ENCODE measurements around the gene SPDEF.

DNA sequence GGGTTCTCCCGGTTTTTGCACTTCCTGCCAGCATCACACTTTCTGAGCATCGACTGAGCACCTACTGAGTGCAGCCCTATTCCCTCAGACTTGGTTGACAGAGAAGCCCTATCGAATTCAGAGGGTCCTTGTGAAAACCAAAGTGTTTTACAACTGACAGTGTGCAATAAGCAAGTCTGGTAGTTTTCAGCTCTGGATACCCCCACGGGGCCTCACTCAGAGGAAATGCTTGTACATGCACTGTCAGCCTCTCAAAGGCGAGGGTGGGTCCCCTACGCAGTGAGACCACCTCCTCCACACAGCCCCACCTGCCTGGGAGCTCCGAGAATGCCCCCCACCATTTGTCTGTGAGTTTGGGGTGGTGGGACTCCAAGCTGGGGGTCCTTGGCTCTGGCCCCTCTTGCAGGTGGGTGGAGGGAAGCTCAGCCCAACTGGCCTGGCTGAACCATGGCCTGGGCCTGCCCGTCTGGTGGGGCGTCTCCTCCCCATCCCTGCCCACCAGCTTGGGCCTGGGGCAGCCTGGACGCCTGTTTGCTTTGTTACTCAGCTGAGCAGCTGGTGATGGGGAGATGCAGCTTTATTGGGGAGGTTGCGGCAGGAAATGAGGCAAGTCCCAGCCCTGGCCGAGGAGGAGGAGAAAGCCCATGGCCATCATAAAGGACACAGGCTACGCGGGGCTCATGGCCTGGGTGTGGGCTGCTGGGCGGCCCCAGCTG, 1.7 kb downstream of the SPDEF start:
- TF ChIP-seq ZNF224 (CRISPR knock-in tag; IDR thresholded peaks at IDR 0.05) (no peak), ZNF282 (IDR thresholded peaks at IDR 0.05; ENCODE audit: partially characterized antibody) (no peak), ZNF720 (CRISPR knock-in tag; IDR thresholded peaks at IDR 0.05) (no peak), CBFB (CRISPR knock-in tag; IDR thresholded peaks at IDR 0.05) (no peak), POLR2AphosphoS2 (IDR thresholded peaks at IDR 0.05; ENCODE audit: low read depth, low read length) (no peak), MAFF (IDR thresholded peaks at IDR 0.05; ENCODE audit: low read depth, low read length) (no peak), CREM (IDR thresholded peaks at IDR 0.05) (no peak), CREM (CRISPR knock-in tag; IDR thresholded peaks at IDR 0.05) (no peak), EHMT2 (IDR thresholded peaks at IDR 0.05; ENCODE audit: borderline replicate concordance, low read depth, low read length) (no peak), ZNF687 (CRISPR knock-in tag; IDR thresholded peaks at IDR 0.05) (no peak), SMC3 (IDR thresholded peaks at IDR 0.05; ENCODE audit: low read length) (no peak), NCOA5 (CRISPR knock-in tag; IDR thresholded peaks at IDR 0.05) (no peak), MAZ (IDR thresholded peaks at IDR 0.05; ENCODE audit: borderline replicate concordance, low read depth, low read length) (no peak), MAZ (CRISPR knock-in tag; IDR thresholded peaks at IDR 0.05; ENCODE audit: low read depth) (no peak)
- TF ChIP-seq, protein P1, sequence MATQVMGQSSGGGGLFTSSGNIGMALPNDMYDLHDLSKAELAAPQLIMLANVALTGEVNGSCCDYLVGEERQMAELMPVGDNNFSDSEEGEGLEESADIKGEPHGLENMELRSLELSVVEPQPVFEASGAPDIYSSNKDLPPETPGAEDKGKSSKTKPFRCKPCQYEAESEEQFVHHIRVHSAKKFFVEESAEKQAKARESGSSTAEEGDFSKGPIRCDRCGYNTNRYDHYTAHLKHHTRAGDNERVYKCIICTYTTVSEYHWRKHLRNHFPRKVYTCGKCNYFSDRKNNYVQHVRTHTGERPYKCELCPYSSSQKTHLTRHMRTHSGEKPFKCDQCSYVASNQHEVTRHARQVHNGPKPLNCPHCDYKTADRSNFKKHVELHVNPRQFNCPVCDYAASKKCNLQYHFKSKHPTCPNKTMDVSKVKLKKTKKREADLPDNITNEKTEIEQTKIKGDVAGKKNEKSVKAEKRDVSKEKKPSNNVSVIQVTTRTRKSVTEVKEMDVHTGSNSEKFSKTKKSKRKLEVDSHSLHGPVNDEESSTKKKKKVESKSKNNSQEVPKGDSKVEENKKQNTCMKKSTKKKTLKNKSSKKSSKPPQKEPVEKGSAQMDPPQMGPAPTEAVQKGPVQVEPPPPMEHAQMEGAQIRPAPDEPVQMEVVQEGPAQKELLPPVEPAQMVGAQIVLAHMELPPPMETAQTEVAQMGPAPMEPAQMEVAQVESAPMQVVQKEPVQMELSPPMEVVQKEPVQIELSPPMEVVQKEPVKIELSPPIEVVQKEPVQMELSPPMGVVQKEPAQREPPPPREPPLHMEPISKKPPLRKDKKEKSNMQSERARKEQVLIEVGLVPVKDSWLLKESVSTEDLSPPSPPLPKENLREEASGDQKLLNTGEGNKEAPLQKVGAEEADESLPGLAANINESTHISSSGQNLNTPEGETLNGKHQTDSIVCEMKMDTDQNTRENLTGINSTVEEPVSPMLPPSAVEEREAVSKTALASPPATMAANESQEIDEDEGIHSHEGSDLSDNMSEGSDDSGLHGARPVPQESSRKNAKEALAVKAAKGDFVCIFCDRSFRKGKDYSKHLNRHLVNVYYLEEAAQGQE (IDR thresholded peaks at IDR 0.05; ENCODE audit: borderline replicate concordance in 1 of 2, low read depth in 1 of 2, low read length in 2 of 2) = no peak

All from HepG2 (cell line).